NCI-H345 treated with DMSO at 0.1 percent for 48 hours (cell line): Measurements from ENCODE around the gene PGLYRP4.
"Not testable (repeated sequence)": the region's sequence is repeated elsewhere in the genome, so short reads cannot be mapped to it uniquely, and the experiment has no call there.

Experiments used
- DNase-seq: peaks from one replicate; lab custom pipeline; 2025; ENCODE audit not compliant: unreplicated experiment; lab: John Stamatoyannopoulos, UW

The PGLYRP4 gene

GRCh38 chr1:153341431-153341934 is 7.2 kb downstream of the PGLYRP4 start:
- DNase-seq: no peak

- no peak for DNase-seq
Observed at GRCh38 chr1:153340356-153340755, 8.3 kb downstream of the PGLYRP4 start.

- no peak for DNase-seq
Observed at GRCh38 chr1:153339802-153340201, 8.8 kb downstream of the PGLYRP4 start.

GRCh38 chr1:153337980-153338853 is 10.4 kb downstream of the PGLYRP4 start:
- DNase-seq: no peak

GRCh38 chr1:153336650-153337049 is 12.0 kb downstream of the PGLYRP4 start:
- DNase-seq: no peak

GRCh38 chr1:153333902-153334301 is 14.7 kb downstream of the PGLYRP4 start:
- no peak for DNase-seq

GRCh38 chr1:153324912-153325311 is 23.7 kb downstream of the PGLYRP4 start:
- DNase-seq: no peak

- DNase-seq: no peak
Observed at GRCh38 chr1:153322568-153322967, 26.1 kb downstream of the PGLYRP4 start.

- DNase-seq: not testable (repeated sequence)
Observed at GRCh38 chr1:153318145-153318544, 30.5 kb downstream of the PGLYRP4 start.

GRCh38 chr1:153316013-153316412 is 32.6 kb downstream of the PGLYRP4 start:
- DNase-seq: not testable (repeated sequence)

- not testable (repeated sequence) for DNase-seq
Observed at GRCh38 chr1:153314388-153314787, 34.3 kb downstream of the PGLYRP4 start.

- no peak for DNase-seq
Observed at GRCh38 chr1:153313288-153313687, 35.4 kb downstream of the PGLYRP4 start.

- DNase-seq: no peak
Observed at GRCh38 chr1:153312570-153313186, 36.0 kb downstream of the PGLYRP4 start, which contains the start of gene PGLYRP3. Gene PGLYRP3, minus strand, starts transcription at chr1:153312952. Its CDS starts 2,287 bp downstream, at chr1:153310665.

- DNase-seq: no peak
Observed at GRCh38 chr1:153310526-153310925, 38.1 kb downstream of the PGLYRP4 start.

GRCh38 chr1:153309441-153309840 is 39.2 kb downstream of the PGLYRP4 start:
- no peak for DNase-seq

GRCh38 chr1:153308540-153308939 is 40.1 kb downstream of the PGLYRP4 start:
- no peak for DNase-seq

GRCh38 chr1:153307221-153307600 is 41.4 kb downstream of the PGLYRP4 start:
- no peak for DNase-seq

GRCh38 chr1:153306303-153307220 is 42.1 kb downstream of the PGLYRP4 start:
- no peak for DNase-seq

GRCh38 chr1:153305682-153306081 is 43.0 kb downstream of the PGLYRP4 start:
- no peak for DNase-seq

- no peak for DNase-seq
Observed at GRCh38 chr1:153302308-153302707, 46.3 kb downstream of the PGLYRP4 start.

GRCh38 chr1:153293851-153294250 is 54.8 kb downstream of the PGLYRP4 start:
- DNase-seq: no peak
